ENCODE measurements around the gene WIPF2.

The WIPF2 gene

GRCh38 chr17:40218740-40219593 is at the start of gene WIPF2:
Gene WIPF2, plus strand, starts transcription at chr17:40219304. Its CDS starts 37,156 bp downstream, at chr17:40256460.
- DNase-seq: peak; percentile 95

DNA sequence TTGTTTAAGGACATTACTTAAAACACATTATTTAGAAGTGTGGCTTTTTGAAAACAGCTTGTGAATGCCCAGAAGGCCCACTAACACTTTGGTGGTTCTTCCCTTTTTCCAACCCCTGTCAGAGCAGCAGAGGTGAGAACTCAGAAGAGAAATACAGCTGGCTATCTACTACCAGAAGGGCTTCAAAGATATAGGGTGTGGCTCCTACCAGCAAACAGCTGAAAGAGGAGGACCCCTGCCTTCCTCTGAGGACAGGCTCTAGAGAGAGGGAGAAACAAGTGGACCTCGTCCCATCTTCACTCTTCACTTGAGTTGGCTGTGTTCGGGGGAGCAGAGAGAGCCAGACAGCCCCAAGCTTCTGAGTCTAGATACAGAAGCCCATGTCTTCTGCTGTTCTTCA is 48.8 kb upstream of the WIPF2 start:
- DNase-seq: no peak

DNA sequence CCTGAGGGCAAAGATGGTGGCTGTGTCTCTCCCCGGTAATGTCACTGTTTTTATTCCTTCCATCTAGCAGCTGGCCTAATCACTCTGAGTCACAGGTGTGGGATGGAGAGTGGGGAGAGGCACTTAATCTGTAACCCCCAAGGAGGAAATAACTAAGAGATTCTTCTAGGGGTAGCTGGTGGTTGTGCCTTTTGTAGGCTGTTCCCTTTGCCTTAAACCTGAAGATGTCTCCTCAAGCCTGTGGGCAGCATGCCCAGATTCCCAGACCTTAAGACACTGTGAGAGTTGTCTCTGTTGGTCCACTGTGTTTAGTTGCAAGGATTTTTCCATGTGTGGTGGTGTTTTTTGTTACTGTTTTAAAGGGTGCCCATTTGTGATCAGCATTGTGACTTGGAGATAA is 47.4 kb upstream of the WIPF2 start:
- DNase-seq: no peak

DNA sequence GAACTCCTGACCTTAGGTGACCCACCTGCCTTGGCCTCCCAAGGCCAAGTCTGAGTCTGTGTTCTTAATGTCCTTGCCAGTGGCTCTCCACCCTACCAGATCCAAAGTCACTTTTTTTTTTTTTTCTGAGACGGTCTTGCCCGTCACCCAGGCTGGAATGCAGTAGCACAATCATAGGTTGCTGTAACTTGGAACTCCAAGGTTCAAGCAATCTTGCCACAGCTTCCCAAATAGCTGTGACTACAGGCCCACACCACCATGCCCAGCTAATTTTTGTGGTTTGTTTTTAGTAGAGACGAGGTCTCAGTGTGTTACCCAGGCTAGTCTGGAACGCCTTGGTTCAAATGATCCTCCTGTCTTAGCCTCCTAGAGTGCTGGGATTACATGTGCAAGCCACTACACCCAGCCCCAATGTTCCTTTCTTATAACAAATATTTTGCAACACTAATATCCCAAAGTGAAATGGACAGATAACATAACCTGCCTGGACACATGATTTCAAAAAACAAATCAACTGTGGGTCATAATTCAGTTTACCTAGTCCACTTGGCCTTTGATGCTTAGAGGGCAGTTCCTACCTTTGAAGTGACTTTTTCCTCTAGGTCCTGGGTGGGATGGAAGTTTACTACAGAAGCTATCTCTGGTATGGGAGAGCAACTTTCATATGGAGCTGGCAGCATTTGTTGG is 45.9 kb upstream of the WIPF2 start:
- DNase-seq: no peak

GRCh38 chr17:40173778-40174135 is 45.3 kb upstream of the WIPF2 start:
- DNase-seq: no peak

DNA sequence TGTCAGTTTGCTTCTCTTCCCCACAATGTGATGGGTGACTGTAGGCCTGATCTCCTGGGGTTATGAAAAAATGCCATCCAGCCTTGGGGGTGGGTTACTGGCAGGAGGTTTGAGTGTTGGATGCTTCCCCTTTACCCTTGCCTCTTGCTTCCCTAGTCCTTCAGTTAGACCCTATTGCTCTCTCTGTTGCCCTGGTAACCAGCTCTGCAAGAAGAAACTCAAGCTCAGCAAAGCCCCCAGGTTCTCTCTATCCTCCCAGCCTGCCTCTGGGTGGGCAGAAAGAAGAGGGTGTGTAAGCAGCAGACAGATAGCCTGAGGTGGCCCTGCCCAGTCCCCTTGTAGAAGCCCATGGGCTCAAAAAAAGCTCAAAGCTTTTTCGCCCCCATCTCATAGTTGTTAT is 44.6 kb upstream of the WIPF2 start:
- no peak for DNase-seq

- DNase-seq: no peak
These were observed 43.0 kb upstream of the WIPF2 start for GRCh38 chr17:40175928-40176753.

DNA sequence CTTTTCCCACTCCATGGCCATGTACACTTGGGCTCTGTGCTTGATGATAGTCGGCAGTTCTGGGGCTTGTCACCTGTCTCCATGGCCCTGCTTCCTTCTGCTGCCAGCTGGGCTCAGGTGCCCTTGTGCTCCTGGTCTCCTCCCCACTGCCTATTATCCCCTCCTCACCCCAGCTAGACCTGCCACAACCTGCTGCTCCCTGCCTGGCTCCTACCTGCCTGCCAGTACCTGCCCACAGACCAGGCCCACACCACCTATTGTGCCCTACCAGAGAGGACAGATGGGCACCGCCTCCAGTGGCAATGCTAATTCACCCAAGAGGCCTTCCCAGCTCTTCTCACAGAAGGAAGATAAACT is 42.4 kb upstream of the WIPF2 start:
- no peak for DNase-seq

GRCh38 chr17:40177275-40177874 is 41.7 kb upstream of the WIPF2 start, which contains the start of gene RAPGEFL1:
Gene RAPGEFL1, plus strand, starts transcription at chr17:40177470. Its CDS starts 392 bp downstream, at chr17:40177862.
- peak; percentile 84 for DNase-seq

- no peak for DNase-seq
These were observed 41.0 kb upstream of the WIPF2 start for GRCh38 chr17:40178021-40178601.

DNA sequence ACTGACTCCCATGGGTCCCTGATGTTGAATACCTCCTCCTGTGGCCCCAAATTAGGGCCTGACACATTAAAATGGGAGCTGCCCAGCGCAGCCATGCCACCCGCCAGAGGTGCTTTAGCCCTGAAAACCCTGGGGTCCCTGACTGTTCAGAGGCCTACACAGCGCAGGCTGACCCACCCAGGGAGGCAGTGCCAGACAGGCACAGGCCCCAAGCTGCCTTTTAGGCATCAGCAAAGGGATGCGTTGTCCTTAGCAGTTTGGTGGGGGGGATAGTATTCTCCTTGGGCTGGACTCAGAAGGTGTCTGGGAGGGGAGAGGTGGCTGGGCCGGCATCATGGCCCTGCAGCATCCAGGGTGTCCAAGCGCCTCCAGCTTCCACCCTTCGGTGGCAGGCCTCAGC is 40.4 kb upstream of the WIPF2 start:
- DNase-seq: no peak

DNA sequence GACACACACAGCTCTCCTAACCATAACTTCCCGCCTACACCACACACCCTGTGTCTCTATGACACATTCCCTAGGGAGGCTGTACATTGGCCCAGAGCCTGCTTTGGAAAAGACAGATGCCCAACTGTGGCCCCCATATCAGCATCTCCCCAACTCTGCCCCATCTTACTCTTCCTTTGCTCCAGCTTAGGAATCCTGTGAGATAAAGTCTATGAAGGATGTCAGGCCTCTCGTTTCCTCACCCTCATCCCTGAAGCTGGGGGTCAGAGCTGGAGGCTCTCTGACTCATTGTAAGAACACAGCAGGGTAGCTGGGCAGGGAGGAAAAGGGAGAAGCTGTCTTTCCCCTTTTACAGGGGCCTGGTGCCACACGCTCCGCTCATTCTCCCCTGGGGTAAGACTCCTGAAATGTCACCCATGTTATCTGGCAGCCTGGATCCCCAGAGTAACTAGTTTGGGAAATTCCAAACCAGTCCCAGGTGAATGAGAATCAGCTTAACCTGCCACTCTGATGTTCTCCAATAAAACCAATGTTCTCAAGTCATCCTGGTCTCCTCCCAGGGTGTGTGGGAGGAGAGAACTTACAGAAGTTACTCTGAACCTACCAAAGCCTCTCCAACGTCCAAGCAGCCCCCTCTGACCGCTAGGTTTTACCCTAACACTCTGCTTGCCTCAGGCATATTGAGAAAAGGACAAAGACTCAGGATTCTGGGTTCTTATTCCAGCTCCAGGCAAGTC is 39.0 kb upstream of the WIPF2 start:
- no peak for DNase-seq

GRCh38 chr17:40180694-40181093 is 38.4 kb upstream of the WIPF2 start:
- no peak for DNase-seq

DNA sequence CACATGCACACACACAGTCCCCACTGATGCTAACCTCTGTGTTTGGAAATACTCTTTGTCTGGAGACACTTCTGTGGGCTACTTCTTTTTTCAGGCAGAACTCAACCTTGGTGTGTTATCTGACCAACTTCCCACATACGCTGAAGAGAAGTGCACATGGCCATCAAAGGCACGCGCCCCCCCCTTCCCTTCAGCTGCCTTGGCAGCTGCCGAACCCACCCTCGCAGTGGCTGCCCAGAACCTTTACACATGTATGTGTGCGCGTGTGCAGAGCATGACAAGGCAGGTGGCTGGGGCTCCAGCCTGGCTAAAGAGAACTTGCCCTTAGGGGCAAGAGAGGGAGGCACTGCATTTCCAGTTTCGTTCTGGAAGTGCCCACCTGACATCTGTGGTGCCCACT is 37.9 kb upstream of the WIPF2 start:
- no peak for DNase-seq

GRCh38 chr17:40182606-40183005 is 36.5 kb upstream of the WIPF2 start:
- no peak for DNase-seq

DNA sequence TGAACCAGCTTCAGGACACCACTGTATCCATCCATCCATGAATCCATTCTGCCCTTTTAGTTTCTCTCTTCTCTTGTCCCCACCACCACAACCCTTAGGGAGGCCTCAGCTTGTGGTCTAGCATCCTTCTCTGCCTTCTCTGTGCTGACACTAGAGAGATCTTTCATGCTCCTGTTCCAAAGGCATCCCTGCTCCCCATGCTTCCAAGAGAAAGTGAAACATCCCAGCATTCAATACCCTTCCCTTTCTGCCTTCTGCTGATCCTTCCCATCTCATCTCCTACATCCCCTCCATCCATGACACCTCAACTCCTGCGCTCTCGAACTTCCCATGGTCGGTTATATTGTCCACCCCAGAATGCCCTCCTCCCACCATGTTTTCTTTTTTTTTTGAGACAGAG is 31.9 kb upstream of the WIPF2 start:
- no peak for DNase-seq

GRCh38 chr17:40188694-40189093 is 30.4 kb upstream of the WIPF2 start:
- no peak for DNase-seq

DNA sequence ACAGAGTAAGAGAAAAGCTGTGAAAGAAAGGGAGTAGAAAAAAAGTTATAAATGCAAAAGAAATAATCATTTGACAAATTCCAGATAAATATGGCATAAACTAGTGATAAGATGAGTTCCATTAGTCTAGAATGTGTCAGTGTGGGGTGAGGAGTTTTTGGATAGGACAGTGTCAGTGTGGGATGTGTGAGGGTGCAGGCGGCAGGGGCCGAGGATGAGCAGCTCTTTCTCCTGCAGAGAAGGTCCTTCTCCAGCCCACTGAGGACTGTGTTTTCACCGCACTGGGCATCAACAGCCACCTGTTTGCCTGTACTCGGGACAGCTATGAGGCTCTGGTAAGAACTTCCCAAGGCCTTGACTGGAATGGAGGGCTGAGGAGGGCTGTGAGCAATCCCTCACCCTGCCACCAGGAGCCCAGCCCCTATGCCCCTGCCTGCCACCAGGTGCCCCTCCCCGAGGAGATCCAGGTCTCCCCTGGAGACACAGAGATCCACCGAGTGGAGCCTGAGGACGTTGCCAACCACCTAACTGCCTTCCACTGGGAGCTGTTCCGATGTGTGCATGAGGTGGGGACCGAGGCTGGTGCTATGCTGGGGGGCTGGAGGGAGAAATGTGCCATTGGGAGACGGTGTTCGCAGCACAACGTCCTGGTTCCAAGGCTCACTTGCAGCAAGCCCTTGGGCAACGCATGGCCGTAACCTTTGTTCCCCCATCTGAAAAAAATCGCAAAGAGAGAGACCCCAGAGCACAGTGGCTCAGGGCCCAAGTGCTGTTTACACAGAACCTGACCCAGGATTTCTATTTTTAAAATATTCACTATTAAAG is 28.7 kb upstream of the WIPF2 start:
- DNase-seq: peak; percentile 26

DNA sequence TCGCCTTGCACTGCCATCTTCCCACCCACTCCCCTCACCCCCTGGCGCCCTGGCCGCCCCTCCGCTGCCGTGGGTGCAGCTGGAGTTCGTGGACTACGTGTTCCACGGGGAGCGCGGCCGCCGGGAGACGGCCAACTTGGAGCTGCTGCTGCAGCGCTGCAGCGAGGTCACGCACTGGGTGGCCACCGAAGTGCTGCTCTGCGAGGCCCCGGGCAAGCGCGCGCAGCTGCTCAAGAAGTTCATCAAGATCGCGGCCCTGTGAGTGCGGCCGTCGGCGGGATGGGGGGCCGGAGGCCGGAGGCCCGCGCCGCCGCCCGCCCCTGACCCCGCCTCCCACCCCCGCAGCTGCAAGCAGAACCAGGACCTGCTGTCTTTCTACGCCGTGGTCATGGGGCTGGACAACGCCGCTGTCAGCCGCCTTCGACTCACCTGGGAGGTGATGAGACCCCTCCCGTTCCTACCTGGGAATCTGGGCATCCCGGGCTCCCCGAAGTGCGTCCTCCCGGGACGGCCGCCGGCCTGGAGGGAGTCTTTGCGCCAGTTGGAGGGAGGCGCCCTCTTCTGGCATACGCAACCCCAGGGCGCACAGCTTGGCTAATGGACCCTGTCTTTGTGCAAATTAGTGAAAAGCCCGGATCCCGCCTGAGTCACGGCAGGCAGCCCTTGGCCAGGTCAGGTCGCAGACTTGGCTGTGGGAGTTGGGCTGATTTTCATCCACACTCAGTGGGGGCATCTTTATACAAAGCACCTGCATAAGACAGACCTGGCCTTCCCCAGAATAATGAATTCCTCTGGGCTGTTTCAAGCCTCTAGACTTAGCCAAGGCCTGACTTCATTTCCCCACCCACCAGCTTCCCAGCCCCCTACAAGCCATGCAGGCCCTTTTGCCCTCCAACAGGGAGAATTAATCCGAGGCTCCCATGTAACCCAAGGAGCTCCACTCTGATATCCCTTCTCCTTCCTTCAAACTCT is 27.6 kb upstream of the WIPF2 start:
- peak; percentile 67 for DNase-seq

GRCh38 chr17:40192961-40193360 is 26.1 kb upstream of the WIPF2 start:
- no peak for DNase-seq
